BLaER1 (cell line): ENCODE measurements around the gene TRMT1.

Source experiments
- H3K27ac ChIP-seq: shearing (Covaris generic); formaldehyde crosslinking; 2 replicates; pipeline ENCODE4 v1.8.1; 2022
- H3K27me3 ChIP-seq: shearing (Covaris generic); formaldehyde crosslinking; 2 replicates; pipeline ENCODE4 v1.8.1; 2022
- H3K36me3 ChIP-seq: shearing (Covaris generic); formaldehyde crosslinking; 2 replicates; pipeline ENCODE4 v1.8.1; 2022
- H3K4me1 ChIP-seq: shearing (Covaris generic); formaldehyde crosslinking; 2 replicates; pipeline ENCODE4 v1.8.1; 2022
- H3K4me2 ChIP-seq: shearing (Covaris generic); formaldehyde crosslinking; 2 replicates; pipeline ENCODE4 v1.8.1; 2022
- H3K4me3 ChIP-seq: shearing (Covaris generic); formaldehyde crosslinking; 2 replicates; pipeline ENCODE4 v1.8.1; 2022
- H3K9ac ChIP-seq: shearing (Covaris generic); formaldehyde crosslinking; 2 replicates; pipeline ENCODE4 v1.8.1; 2022
- H3K9me3 ChIP-seq: shearing (Covaris generic); formaldehyde crosslinking; 2 replicates; pipeline ENCODE4 v1.8.1; 2022
- H4K20me1 ChIP-seq: shearing (Covaris generic); formaldehyde crosslinking; 2 replicates; pipeline ENCODE4 v1.8.1; 2022
- Cebpa-rat ChIP-seq: shearing (Covaris generic); IDR thresholded peaks from 2 replicates; pipeline ENCODE4 v1.8.1; 2022

The TRMT1 gene

GRCh38 chr19:13103581-13104359 is 12.8 kb downstream of the TRMT1 start:
- H4K20me1 ChIP-seq = peaks cover 33% of the 10 kb centered on the region
- H3K36me3 ChIP-seq = peaks cover 30% of the 10 kb centered on the region
- peak overlapping the region; percentile 98 for H3K27ac ChIP-seq
- H3K27me3 ChIP-seq = peaks cover 5% of the 10 kb centered on the region; the same call in 1 of the 2 replicates
- H3K4me1 ChIP-seq = peaks cover 77% of the 10 kb centered on the region
- H3K4me2 ChIP-seq = peak overlapping the region; percentile 99
- peak; percentile 77 for TF ChIP-seq Cebpa-rat
- H3K9me3 ChIP-seq = no peaks in the 10 kb centered on the region
- peak overlapping the region; percentile 96 for H3K9ac ChIP-seq
- peak overlapping the region; percentile 89 for H3K4me3 ChIP-seq

GRCh38 chr19:13102666-13103580 is 13.6 kb downstream of the TRMT1 start, which contains the start of gene LYL1:
Gene LYL1, minus strand, starts transcription at chr19:13102858. Its CDS starts 1,687 bp downstream, at chr19:13101171.
- Histone ChIP-seq H3K9ac (peak within 1 kb of the TSS; percentile 96), H3K4me2 (peak within 1 kb of the TSS; percentile 99), H4K20me1 (peaks cover 36% of the 10 kb centered on the region), H3K9me3 (no peaks in the 10 kb centered on the region), H3K4me3 (peak within 1 kb of the TSS; percentile 89), H3K27me3 (peaks cover 11% of the 10 kb centered on the region; the same call in 1 of the 2 replicates), H3K36me3 (peaks cover 22% of the 10 kb centered on the region), H3K27ac (peak within 1 kb of the TSS; percentile 98), H3K4me1 (peaks cover 79% of the 10 kb centered on the region)
- no peak for TF ChIP-seq Cebpa-rat

GRCh38 chr19:13102416-13102665 is 14.2 kb downstream of the TRMT1 start:
- Histone ChIP-seq H3K27ac (peak overlapping the region; percentile 98), H3K9me3 (no peaks in the 10 kb centered on the region), H3K4me1 (peaks cover 77% of the 10 kb centered on the region), H3K4me2 (peak overlapping the region; percentile 99), H3K4me3 (peak overlapping the region; percentile 89), H4K20me1 (peaks cover 38% of the 10 kb centered on the region), H3K36me3 (peaks cover 16% of the 10 kb centered on the region), H3K27me3 (peaks cover 15% of the 10 kb centered on the region; the same call in 1 of the 2 replicates), H3K9ac (peak overlapping the region; percentile 96)
- TF ChIP-seq Cebpa-rat = no peak

- Histone ChIP-seq H3K27ac (peak overlapping the region; percentile 98), H3K4me1 (peaks cover 78% of the 10 kb centered on the region), H3K36me3 (peaks cover 14% of the 10 kb centered on the region), H3K4me3 (peak overlapping the region; percentile 89), H3K9ac (peak overlapping the region; percentile 96), H4K20me1 (peaks cover 43% of the 10 kb centered on the region), H3K27me3 (peaks cover 19% of the 10 kb centered on the region; the same call in 1 of the 2 replicates), H3K4me2 (peak overlapping the region; percentile 99), H3K9me3 (no peaks in the 10 kb centered on the region)
- TF ChIP-seq Cebpa-rat = no peak
These were observed 14.7 kb downstream of the TRMT1 start for GRCh38 chr19:13101590-13102415.

GRCh38 chr19:13100841-13101589 is 15.5 kb downstream of the TRMT1 start:
- peak overlapping the region; percentile 89 for H3K4me3 ChIP-seq
- H3K4me2 ChIP-seq = peak overlapping the region; percentile 99
- TF ChIP-seq Cebpa-rat = no peak
- H3K27me3 ChIP-seq = peaks cover 23% of the 10 kb centered on the region; the same call in 1 of the 2 replicates
- H3K9me3 ChIP-seq = no peaks in the 10 kb centered on the region
- H3K36me3 ChIP-seq = peaks cover 14% of the 10 kb centered on the region
- peak overlapping the region; percentile 98 for H3K27ac ChIP-seq
- peak overlapping the region; percentile 96 for H3K9ac ChIP-seq
- H3K4me1 ChIP-seq = peaks cover 80% of the 10 kb centered on the region
- peaks cover 51% of the 10 kb centered on the region for H4K20me1 ChIP-seq

- Histone ChIP-seq H3K4me2 (peak overlapping the region; percentile 99), H3K27me3 (peaks cover 23% of the 10 kb centered on the region; the same call in 1 of the 2 replicates), H3K27ac (peak overlapping the region; percentile 84), H3K4me3 (peak overlapping the region; percentile 89), H3K9ac (peak overlapping the region; percentile 77), H3K4me1 (peaks cover 79% of the 10 kb centered on the region), H4K20me1 (peaks cover 53% of the 10 kb centered on the region), H3K36me3 (peaks cover 14% of the 10 kb centered on the region), H3K9me3 (no peaks in the 10 kb centered on the region)
- no peak for TF ChIP-seq Cebpa-rat
These were observed 16.4 kb downstream of the TRMT1 start for GRCh38 chr19:13100031-13100588.

- Histone ChIP-seq H3K9ac (peak overlapping the region; percentile 77), H3K4me3 (peak overlapping the region; percentile 89)
These were observed 17.2 kb downstream of the TRMT1 start for GRCh38 chr19:13099073-13099999.

More at GRCh38 chr19:13099073-13099999, 17.2 kb downstream of the TRMT1 start:
- peaks cover 23% of the 10 kb centered on the region; the same call in 1 of the 2 replicates for H3K27me3 ChIP-seq
- H3K4me1 ChIP-seq = peaks cover 81% of the 10 kb centered on the region
- peaks cover 53% of the 10 kb centered on the region for H4K20me1 ChIP-seq
- peak overlapping the region; percentile 99 for H3K4me2 ChIP-seq
- TF ChIP-seq Cebpa-rat = no peak
- H3K27ac ChIP-seq = peak overlapping the region; percentile 84
- no peaks in the 10 kb centered on the region for H3K9me3 ChIP-seq
- peaks cover 14% of the 10 kb centered on the region for H3K36me3 ChIP-seq
